ENCODE measurements around the gene AMH.

GRCh38 chr19:2255982-2256685 lies 7.0 kb downstream of the AMH start, which contains the start of gene JSRP1:
- TF ChIP-seq EZH2 (IDR thresholded peaks at IDR 0.05; ENCODE audit: low read length) = no peak
- TF ChIP-seq, protein P1, sequence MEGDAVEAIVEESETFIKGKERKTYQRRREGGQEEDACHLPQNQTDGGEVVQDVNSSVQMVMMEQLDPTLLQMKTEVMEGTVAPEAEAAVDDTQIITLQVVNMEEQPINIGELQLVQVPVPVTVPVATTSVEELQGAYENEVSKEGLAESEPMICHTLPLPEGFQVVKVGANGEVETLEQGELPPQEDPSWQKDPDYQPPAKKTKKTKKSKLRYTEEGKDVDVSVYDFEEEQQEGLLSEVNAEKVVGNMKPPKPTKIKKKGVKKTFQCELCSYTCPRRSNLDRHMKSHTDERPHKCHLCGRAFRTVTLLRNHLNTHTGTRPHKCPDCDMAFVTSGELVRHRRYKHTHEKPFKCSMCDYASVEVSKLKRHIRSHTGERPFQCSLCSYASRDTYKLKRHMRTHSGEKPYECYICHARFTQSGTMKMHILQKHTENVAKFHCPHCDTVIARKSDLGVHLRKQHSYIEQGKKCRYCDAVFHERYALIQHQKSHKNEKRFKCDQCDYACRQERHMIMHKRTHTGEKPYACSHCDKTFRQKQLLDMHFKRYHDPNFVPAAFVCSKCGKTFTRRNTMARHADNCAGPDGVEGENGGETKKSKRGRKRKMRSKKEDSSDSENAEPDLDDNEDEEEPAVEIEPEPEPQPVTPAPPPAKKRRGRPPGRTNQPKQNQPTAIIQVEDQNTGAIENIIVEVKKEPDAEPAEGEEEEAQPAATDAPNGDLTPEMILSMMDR (optimal IDR thresholded peaks at IDR 0.05 in 1 of 3, IDR thresholded peaks at IDR 0.05 in 1 of 3, conservative IDR thresholded peaks at IDR 0.05 in 1 of 3; ENCODE audit: extremely low read depth in 1 of 3, insufficient read depth in 2 of 3, low read length in 3 of 3) = no peak

Data from keratinocyte (primary cell).